Transverse colon (tissue), 4 donors: ENCODE measurements around the gene ADAMTS6. TPM values are rescaled to one million over a fixed set of nuclear protein-coding genes. Genes with fewer than 3 reads are reported as not detected.
"Not testable (repeated sequence)": the region's sequence is repeated elsewhere in the genome, so short reads cannot be mapped to it uniquely, and the experiment has no call there.

Experiments
- DNase-seq: peaks from one replicate; pipeline ENCODE4 v3.0.0-alpha.2; 2019
- H3K27ac ChIP-seq, 4 donors: fragments of 200-600 bp; sonication (generic); 2 replicates each; pipeline ENCODE4 v1.5.1; 2016 to 2018; ENCODE audit warnings: inconsistent platforms in 4 of 4
- H3K27me3 ChIP-seq: fragments of 200-600 bp; sonication (generic); 2 replicates; pipeline ENCODE4 v1.5.1; 2017; ENCODE audit warnings: inconsistent platforms
- H3K36me3 ChIP-seq, 4 donors: fragments of 200-600 bp; sonication (generic); 2 replicates each; pipeline ENCODE4 v1.5.1; 2017 to 2019; ENCODE audit warnings: inconsistent platforms in 4 of 4
- H3K4me1 ChIP-seq, 4 donors: fragments of 200-600 bp; sonication (generic); 2 replicates each; pipeline ENCODE4 v1.5.1; 2017 to 2020; ENCODE audit warnings: inconsistent platforms in 4 of 4
- H3K4me3 ChIP-seq, 4 donors: fragments of 200-600 bp; sonication (generic); 1 replicate in 1 of 4; 2 replicates in 3 of 4; pipeline versions ENCODE4 v1.5.1 to v1.6.1; 2017 to 2019; ENCODE audit warnings: inconsistent platforms in 4 of 4
- H3K9me3 ChIP-seq, 2 donors: fragments of 200-600 bp; sonication (generic); 2 replicates each; pipeline ENCODE4 v1.5.1; 2017 to 2019; ENCODE audit warnings: inconsistent platforms in 2 of 2
- EP300 ChIP-seq: sonication (generic); formaldehyde crosslinking; IDR thresholded peaks from one replicate; pipeline ENCODE4 v1.6.1; 2017; ENCODE audit warnings: antibody characterized with exemption, low read depth
- POLR2A ChIP-seq: fragments of 450-650 bp; IDR thresholded peaks from one replicate; pipeline ENCODE4 v1.6.1; 2016; ENCODE audit warnings: antibody characterized with exemption, mild to moderate bottlenecking, moderate library complexity
- POLR2AphosphoS5 ChIP-seq, 3 donors: sonication (generic); formaldehyde crosslinking; IDR thresholded peaks; one replicate each; pipeline ENCODE4 v1.6.1; 2016; ENCODE audit warnings: antibody characterized with exemption in 3 of 3
- WGBS, 2 donors: methylation state at CpG; one replicate each; pipeline ENCODE4 v1.1.5; 2018; ENCODE audit warnings: low coverage in 1 of 2; 5-methylcytosine and 5-hydroxymethylcytosine counted together
- in situ Hi-C, 4 donors: fragments of 200-750 bp; cut with MboI; loops; one replicate each; pipeline versions ENCODE4 v1.15.0 to v1.15.1; 2017; ENCODE audit warnings: low sequenced_read_pairs in 3 of 4, low pct_ligation_motif_present in 1 of 4, low pct_unique_long_range_greater_than_20kb in 1 of 4
- intact Hi-C: fragments of 100-400 bp; cut with DNase I; formaldehyde crosslinking; loops from one replicate; pipeline ENCODE4 v1.15.1; 2023; ENCODE audit warnings: low total_unique reads
- total RNA-seq, 4 donors: library from RNA; depleted of rRNA; stranded (reverse); fragments of >200 nt; gene quantifications; one replicate each; pipeline ENCODE4 v1.1.0, GENCODE V29; 2016
- TF ChIP-seq, protein P1 (sequence below), 5 experiments: fragments of 200-600 bp in 3 of 5; fragments of 450-650 bp in 2 of 5; sonication (generic) in 3 of 5; IDR thresholded peaks; 1 replicate in 2 of 5; 2 replicates in 3 of 5; pipeline ENCODE4 v1.5.1; 2016 to 2017; ENCODE audit warnings: antibody characterized with exemption in 5 of 5, inconsistent platforms in 3 of 5, mild to moderate bottlenecking in 2 of 5, moderate library complexity in 1 of 5

Gene ADAMTS6
- total RNA-seq, 4 donors from 2014 or later, result 0.96 to 2.2 (median 1.1) TPM; not detected in 1

DNA sequence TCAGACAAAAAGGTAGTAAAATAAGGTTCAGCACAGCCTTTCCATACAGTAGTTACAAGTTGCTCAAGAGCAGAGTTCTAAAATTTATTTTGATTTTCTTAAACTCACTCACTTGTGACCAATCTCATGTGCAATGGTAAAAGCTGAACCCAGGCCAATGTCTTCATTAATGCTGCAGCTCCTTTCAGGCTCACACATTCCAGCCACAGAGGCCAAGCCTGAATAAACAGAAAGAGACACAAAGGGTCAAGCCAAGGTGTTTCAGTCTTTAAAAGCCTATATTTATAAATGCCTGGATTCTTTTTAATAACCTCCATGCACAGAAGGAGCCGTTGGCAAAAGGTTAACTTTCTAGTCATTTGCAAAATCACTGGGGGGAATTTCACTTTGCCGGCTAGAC lies 152.5 kb downstream of the ADAMTS6 start:
- H3K27me3 ChIP-seq, result no peaks in the 10 kb centered on the region
- no peaks in the 10 kb centered on the region for H3K9me3 ChIP-seq
- WGBS, 2 donors, result 61 to 100% methylated on average over 1 to 2 of the region's 2 CpGs
- H3K27ac ChIP-seq, result no peak overlapping the region
- no peak overlapping the region for H3K4me3 ChIP-seq
- H3K36me3 ChIP-seq, result no peaks in the 10 kb centered on the region
- no peak for DNase-seq
- in situ Hi-C loops (no loop called here), intact Hi-C loops (no loop called here)
- H3K4me1 ChIP-seq, result no peaks in the 10 kb centered on the region
- TF ChIP-seq POLR2A (no peak), POLR2AphosphoS5 (IDR thresholded peaks at IDR 0.05) (no peak), EP300 (no peak)
- TF ChIP-seq, protein P1, sequence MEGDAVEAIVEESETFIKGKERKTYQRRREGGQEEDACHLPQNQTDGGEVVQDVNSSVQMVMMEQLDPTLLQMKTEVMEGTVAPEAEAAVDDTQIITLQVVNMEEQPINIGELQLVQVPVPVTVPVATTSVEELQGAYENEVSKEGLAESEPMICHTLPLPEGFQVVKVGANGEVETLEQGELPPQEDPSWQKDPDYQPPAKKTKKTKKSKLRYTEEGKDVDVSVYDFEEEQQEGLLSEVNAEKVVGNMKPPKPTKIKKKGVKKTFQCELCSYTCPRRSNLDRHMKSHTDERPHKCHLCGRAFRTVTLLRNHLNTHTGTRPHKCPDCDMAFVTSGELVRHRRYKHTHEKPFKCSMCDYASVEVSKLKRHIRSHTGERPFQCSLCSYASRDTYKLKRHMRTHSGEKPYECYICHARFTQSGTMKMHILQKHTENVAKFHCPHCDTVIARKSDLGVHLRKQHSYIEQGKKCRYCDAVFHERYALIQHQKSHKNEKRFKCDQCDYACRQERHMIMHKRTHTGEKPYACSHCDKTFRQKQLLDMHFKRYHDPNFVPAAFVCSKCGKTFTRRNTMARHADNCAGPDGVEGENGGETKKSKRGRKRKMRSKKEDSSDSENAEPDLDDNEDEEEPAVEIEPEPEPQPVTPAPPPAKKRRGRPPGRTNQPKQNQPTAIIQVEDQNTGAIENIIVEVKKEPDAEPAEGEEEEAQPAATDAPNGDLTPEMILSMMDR (IDR thresholded peaks at IDR 0.05), result no peak

DNA sequence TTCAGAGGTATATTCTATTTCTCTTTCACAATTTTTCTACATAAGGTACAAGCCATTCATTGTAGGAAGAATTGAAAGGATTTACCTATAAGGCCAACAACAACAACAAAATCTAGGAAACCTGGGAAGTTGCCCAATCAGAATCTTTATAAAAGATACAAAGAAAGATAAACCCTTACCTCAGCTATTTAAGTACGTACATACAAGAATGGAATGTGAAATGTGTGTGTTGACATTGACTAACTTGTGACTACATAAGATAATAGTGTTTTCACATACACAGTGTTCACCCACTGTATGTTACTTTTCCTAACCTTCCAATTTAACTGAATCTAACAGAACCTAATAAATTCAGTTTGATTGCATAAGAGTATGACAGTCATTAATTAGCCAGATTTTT lies 154.1 kb downstream of the ADAMTS6 start:
- intact Hi-C loops, result no loop called here
- Histone ChIP-seq H3K36me3 (no peaks in the 10 kb centered on the region), H3K27ac (no peak overlapping the region), H3K4me1 (no peaks in the 10 kb centered on the region), H3K4me3 (no peak overlapping the region), H3K9me3 (no peaks in the 10 kb centered on the region), H3K27me3 (no peaks in the 10 kb centered on the region)
- TF ChIP-seq, protein P1 (IDR thresholded peaks at IDR 0.05), result no peak
- TF ChIP-seq POLR2A (no peak), EP300 (no peak), POLR2AphosphoS5 (IDR thresholded peaks at IDR 0.05) (no peak)
- DNase-seq, result no peak
- WGBS, 2 donors, result 71 to 72% methylated on average over 1 of the region's 1 CpG
- in situ Hi-C loops, result no loop called here

DNA sequence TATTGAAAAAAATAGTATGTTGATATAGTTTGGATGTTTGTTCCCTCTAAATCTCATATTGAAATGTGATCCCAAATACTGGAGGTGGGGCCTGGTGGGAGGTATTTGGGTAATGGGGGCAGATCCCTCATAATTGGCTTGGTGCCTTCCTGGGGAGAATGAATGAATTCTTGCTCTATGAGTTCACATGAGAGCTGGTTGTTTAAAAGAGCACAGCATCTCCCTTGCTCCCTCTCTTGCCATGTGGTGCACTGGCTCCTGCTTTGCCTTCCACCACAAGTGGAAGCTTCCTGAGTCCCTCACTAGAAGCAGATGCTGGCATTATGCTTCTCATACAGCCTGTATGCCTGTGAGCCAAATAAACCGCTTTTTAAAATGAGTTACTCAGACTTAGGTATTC lies 154.8 kb downstream of the ADAMTS6 start:
- Histone ChIP-seq H3K4me1 (no peaks in the 10 kb centered on the region), H3K9me3 (no peaks in the 10 kb centered on the region), H3K4me3 (no peak overlapping the region), H3K27me3 (no peaks in the 10 kb centered on the region), H3K27ac (no peak overlapping the region), H3K36me3 (no peaks in the 10 kb centered on the region)
- 71 to 83% methylated on average over 1 of the region's 1 CpG for WGBS, 2 donors
- intact Hi-C loops, result no loop called here
- TF ChIP-seq EP300 (no peak), POLR2AphosphoS5 (IDR thresholded peaks at IDR 0.05) (no peak), POLR2A (no peak)
- TF ChIP-seq, protein P1 (IDR thresholded peaks at IDR 0.05), result no peak
- DNase-seq, result no peak
- in situ Hi-C loops, result no loop called here

DNA sequence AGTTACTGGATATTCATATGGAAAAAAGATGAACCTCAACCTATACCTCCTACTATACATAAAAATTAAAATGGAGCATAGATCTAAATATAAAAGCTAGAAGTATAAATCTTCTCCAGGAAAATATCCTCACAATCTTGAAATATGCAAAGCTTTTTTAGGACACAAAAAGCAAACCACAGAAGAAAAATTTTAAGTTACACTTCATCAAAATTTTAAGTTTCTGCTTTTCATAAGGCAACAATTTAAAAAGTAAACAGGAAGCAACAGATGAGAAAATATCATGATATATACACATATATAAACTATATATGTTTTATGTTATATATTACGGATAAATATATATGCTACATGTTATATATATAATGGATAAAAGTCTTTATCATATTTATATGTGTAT lies 157.5 kb downstream of the ADAMTS6 start:
- Histone ChIP-seq H3K9me3 (no peaks in the 10 kb centered on the region), H3K27ac (no peak overlapping the region), H3K4me1 (no peaks in the 10 kb centered on the region), H3K27me3 (no peaks in the 10 kb centered on the region), H3K4me3 (no peak overlapping the region), H3K36me3 (no peaks in the 10 kb centered on the region)
- intact Hi-C loops (no loop called here), in situ Hi-C loops (no loop called here)
- DNase-seq, result no peak
- WGBS, 2 donors, result 92 to 100% methylated on average over 1 of the region's 1 CpG
- TF ChIP-seq, protein P1 (IDR thresholded peaks at IDR 0.05), result no peak
- TF ChIP-seq POLR2AphosphoS5 (IDR thresholded peaks at IDR 0.05), result no peak
- TF ChIP-seq EP300, result no peak
- no peak for TF ChIP-seq POLR2A

DNA sequence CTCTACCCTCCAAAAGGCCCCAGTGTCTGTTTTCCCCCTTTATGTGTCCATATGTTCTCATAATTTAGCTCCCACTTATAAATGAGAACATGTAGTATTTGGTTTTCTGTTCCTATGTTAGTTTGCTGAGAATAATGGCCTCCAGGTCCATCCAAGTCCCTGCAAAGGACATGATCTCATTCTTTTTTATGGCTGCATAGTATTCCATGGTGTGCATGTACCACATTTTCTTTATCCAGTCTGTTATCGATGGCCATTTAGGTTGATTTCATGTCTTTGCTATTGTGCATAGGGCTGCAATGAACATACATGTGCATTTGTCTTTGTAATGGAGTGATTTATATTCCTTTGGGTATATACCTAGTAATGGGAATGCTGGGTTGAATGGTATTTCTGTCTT lies 161.0 kb downstream of the ADAMTS6 start:
- H3K27ac ChIP-seq, H3K9me3 ChIP-seq, H3K4me3 ChIP-seq, H3K4me1 ChIP-seq, in situ Hi-C loops, H3K36me3 ChIP-seq, H3K27me3 ChIP-seq, DNase-seq, intact Hi-C loops: not testable (repeated sequence)
- 95 to 100% methylated on average over 1 of the region's 1 CpG for WGBS, 2 donors
